ENCODE data around the gene ANKS3.
"Not testable (repeated sequence)": the region's sequence is repeated elsewhere in the genome, so short reads cannot be mapped to it uniquely, and the experiment has no call there.

Gene ANKS3

DNA sequence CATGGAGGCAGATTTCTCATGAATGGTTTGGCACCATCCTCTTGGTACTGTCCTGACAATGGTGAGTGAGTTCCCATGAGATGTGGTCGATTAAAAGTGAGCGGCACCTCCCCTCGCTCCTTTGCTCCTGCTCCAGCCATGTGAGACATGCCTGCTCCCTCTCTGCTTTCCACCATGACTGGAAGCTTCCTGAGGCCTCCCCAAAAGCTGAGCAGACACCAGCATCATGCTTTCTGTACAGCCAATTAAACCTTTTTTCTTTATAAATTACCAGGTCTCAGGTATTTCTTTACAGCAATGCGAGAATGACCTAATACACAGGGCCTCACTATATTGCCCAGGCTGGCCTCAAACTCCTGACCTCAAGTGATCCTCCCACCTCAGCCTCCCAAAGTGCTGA, 20.8 kb upstream of the ANKS3 start:
- no peak for DNase-seq

- DNase-seq, result no peak
These were observed 19.2 kb upstream of the ANKS3 start for GRCh38 chr16:4753227-4753626.

GRCh38 chr16:4752351-4753100, 18.5 kb upstream of the ANKS3 start:
- no peak for DNase-seq

- no peak for DNase-seq
These were observed 16.8 kb upstream of the ANKS3 start for GRCh38 chr16:4750896-4751295.

DNA sequence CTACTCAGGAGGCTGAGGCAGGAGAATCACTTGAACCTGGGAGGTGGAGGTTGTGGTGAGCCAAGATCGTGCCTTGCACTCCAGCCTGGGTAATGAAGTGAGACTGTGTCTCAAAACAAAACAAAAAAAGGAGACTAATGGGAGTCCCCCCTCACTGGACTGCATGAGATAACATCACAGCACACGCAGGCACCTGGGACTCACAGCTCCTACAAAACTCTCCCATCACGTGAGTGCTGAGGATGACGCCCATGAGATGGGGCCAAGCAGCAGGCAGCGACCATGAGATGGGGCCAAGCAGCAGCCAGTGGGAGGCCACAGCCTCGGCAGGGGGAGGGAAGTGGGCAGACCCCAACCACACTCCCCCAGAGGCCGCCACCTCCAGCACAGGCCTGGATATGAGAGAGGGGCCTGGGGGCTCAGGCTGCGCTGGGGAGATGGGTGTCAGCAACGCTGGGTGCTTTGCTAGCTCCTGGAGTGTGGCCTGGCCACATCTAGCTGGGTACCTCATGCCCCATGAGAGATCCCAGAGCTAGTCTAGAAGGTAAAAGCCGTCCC, 15.7 kb upstream of the ANKS3 start:
- DNase-seq, result no peak

DNA sequence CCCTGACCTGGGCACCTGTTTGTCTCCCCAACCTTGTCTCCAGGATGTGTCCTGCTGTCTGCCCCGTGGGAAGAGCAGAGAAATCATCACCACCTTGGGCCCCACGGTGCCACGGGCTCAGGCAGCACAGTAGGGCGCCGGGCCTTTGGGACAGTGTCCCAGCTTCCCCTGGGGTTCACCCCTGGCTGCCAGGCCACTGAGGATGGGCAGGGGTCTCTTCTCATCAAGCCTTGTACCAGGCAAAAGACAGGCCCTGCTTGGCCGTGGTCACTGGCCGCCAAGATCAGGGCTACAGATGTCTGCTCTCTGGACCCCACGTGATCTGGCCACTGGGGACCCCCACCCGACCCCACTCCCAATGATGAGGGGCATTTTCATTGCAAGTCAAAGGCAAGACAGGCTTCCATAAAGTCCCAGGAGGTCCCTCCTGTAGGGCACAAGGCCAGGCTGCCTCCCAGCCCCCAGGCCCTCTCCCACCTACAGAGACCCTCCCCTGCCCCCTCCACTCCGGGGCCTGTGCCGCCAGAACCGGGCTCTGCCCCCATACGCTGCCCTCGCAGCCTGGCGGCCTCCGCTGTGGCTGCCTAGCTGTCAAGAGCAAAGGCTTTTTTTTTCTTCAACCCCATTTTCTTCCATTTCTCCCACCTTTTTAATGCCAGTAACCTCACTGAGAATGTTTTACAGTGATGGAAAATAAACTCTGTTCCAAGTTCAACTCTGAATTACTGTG, 14.8 kb upstream of the ANKS3 start:
- no peak for DNase-seq

DNA sequence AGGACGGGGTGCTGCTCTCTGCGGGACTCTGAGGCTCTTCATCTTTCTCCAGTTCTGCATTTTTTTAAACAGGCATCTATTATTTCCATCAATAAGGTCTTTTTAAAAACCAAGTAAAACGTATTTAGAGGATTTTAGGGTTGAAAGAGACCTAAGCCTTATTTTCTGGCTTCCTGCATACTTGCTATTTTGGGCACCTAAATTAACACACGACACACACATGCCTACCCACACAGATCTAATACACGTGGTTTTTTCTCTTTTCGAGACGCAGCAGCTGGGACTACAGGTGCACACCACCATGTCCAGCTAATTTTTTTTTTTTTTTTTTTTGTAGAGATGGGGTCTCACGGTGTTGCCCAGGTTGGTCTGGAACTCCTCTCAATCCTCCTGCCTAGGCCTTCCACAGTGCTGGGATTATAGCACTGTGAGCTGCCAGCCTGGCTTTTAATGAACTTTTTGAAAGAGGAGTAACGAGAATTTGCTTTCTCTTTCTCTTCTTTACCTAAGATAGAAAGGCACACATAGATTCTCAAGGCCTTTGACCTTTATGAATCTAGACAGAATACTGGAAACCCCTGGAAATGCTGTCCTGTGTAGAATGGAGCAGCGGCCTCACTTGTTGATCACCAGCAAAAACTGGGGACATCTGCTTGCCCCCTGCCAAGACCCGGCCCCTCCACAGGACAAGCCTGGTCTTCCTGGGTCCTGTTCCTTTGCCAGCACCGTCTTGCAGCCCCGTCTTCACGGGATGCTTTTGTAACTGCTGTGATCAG, 14.0 kb upstream of the ANKS3 start:
- no peak for DNase-seq

GRCh38 chr16:4746991-4747574, 13.0 kb upstream of the ANKS3 start:
- DNase-seq, result no peak

DNA sequence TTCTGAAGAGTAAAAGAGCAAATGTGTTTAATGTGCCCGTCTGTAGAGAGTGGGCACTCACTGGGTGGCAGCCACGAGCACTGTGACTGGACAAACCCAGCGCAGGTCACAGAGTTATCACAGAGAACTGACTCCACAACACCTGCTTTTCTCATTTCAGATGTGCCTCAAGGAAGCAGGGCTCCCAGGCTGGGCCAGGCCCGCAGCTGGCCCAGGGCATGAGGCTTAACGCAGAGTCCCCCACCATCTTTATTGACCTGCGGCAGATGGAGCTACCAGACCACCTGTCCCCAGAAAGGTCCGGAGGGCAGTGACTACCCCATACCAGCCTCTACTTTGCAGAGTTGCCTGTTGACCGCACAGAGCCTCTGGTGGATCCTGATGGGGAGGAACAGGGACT, 12.1 kb upstream of the ANKS3 start:
- no peak for DNase-seq

DNA sequence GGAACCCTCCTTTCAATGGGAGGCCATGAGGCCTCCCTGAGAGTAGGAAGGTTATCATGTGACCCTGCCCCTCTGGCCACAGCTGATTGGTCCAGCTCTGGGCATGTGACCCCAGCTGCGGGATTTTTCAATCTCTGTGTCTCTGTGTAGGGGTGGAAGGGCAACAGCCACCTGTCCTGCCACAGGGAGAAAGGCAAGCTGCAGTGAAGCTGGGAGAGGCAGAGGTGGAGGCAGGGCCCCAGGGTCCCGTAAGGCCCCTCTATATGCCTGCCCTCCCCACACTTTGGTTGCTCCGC, 11.2 kb upstream of the ANKS3 start:
- no peak for DNase-seq

- DNase-seq, result no peak
These were observed 10.6 kb upstream of the ANKS3 start for GRCh38 chr16:4744555-4745273.

- no peak for DNase-seq
These were observed 9.3 kb upstream of the ANKS3 start for GRCh38 chr16:4743226-4743878.

GRCh38 chr16:4738370-4738769, 4.3 kb upstream of the ANKS3 start:
- DNase-seq, result not testable (repeated sequence)

GRCh38 chr16:4737545-4737944, 3.5 kb upstream of the ANKS3 start:
- no peak for DNase-seq

DNA sequence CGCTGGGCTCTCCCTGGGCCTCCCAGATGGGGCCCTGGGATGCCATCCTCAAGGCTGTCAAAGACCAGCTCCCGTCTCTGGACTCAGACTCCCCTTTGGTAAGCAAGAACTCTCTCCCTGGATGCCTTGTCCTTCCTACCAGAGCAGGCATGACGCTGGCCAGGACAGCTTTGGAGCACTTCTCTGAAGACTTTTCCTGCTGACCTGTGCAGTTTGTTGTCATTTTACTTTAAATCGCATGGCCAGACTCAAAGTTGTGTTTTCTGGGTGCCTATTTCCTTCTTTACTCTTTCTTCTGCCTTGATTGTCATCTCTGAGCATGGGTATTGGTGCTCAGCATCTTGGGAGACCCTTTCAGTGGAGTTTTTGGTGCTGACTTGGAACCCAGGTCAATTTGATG, 2.5 kb upstream of the ANKS3 start:
- DNase-seq, result no peak

DNA sequence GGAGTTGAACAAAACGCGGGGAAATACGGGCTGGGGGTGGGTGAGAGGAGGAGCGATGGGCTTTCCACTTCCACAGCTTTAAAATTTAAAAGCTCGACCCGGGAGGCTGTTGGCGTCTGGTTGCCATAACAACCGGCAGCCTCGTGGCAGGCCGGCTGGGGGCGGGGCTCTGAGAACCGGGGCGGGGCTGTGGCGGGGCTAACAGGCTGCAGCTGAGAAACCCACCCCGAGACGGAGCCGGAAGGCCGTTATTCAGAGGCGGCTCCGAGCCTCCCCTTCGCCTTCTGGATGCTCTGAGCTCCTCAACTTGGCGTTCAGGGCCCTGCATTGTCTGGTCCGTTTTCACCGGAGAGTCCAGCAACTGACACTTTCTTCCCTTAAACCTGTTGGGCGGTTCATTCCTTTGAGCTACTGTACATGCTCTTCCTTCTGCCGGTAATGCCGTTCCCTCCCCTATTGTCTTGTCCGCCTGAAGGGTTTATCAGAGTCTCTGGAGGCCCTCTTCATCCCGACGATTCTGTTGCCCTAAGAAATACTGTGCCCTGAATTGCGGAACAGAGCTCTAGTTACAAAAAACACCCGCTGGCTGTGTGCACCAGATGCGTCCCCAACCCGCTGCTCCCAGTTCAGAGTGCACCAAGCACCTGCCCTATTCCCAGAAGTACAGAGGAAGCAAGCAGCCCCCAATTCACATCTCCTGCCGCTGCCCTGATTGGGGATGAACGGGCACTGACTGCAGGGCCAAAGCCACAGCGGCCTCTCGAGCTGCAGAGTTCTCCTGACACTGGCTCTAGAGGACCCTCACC, 862 bp upstream of the ANKS3 start:
- DNase-seq, result peak; percentile 94

GRCh38 chr16:4733747-4734062, 366 bp downstream of the ANKS3 start:
- DNase-seq, result peak; percentile 23

DNA sequence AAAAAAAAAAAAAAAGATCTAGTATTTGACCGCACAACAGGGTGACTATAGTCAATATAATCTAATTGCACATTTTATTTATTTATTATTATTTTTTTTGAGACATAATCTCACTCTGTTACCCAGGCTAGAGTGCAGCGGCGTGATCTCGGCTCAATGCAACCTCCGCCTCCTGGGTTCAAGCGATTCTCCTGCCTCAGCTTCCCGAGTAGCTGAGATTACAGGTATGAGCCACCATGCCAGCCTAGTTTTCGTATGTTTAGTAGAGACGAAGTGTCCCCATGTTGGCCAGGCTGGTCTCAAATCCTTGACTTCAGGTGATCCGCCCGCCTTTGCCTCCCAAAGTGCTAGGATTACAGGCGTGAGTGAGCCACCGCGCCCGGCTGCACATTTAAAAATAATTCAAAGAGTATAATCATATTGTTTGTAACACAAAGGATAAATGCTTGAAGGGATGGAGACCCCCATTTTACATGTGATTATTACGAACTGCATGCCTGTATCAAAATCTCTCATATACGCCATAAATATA, 794 bp downstream of the ANKS3 start:
- DNase-seq, result no peak

DNA sequence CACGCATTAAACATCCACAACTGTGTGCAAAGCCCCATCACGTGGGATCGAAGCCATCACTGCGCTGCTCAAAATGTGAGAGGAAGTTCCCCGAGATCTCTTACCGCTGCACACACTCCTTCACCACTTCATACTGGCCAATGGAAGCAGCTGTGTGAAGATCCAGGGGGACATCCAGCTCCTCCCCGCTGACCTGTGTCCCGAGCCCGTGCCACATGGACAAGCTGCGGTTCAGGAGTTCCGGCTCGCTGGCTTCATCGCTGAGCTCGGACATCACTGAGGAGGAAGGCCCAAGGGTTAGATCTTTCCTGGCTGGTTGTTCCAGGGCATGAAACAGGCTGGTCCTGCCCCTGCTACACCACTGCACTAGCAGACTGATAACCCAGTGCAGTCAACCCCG, 4.2 kb downstream of the ANKS3 start:
- no peak for DNase-seq

DNA sequence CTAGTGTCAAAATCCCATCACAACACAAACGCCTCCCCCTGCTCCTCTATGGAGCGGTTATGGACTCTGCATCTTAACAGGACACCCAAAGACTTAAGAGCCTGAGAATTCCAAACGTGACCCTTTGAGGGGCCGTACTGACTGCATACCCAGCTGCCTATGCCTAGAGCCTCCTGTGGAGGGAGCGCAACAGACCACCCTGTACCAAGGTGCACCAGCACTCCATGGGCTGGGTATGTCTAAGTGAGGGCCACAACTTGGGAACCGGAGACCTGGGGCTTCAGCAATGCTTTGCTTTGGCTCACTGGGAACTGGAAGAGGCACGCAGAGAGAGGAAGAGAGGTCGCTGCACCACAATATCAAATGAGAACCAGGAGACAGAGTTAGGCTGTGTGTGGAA, 5.4 kb downstream of the ANKS3 start:
- no peak for DNase-seq

GRCh38 chr16:4726616-4727015, 7.5 kb downstream of the ANKS3 start:
- no peak for DNase-seq

Data from activated CD4-positive, alpha-beta T cell treated with anti-CD3 and anti-CD28 coated beads, Interleukin-2, Interleukin-6, amounts not matched to agents 100 ng/mL and 50 ng/mL, durations not matched to agents 16 hours and 8 hours (primary cell).